ENCODE data around the gene ASB6.

The ASB6 gene

DNA sequence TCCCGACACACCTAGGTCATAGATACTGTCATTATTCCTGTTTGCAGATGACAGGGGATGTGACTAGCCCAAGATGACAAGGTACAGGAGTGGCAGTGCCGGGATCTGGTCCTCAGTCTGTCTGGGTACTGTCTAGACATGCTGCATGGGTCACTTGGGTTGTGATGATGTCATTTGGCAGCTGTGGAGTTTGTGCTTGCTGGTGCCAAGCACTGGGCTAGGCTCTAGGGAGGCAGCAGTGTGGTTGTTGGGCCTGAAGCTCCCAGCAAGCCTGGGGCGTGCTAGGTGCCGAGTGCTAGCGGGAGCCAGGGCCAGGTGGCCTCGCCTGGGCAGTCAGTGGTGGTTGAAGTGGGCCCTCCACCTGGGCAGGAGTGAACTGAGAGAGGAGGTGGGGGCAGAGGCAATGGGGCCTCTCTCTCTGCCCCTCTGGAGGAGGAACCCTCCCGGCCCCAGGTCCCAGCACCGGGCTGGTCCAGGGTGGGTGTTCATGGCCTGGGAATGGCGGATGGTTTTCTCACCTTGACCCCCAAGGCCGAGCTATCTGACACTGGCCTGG, 8.8 kb upstream of the ASB6 start:
- Histone ChIP-seq H3K4me2 (ENCODE audit: low read depth, low read length, poor library complexity, severe bottlenecking) (no peak overlapping the region), H3K36me3 (ENCODE audit: low read length) (no peaks in the 10 kb centered on the region), H3K27me3 (ENCODE audit: low read length) (no peaks in the 10 kb centered on the region), H3K79me2 (ENCODE audit: insufficient read depth, low read length) (no peaks in the 10 kb centered on the region), H3K27ac (ENCODE audit: low read depth, low read length) (no peak overlapping the region), H4K20me1 (ENCODE audit: low read depth, low read length) (no peaks in the 10 kb centered on the region), H3K9ac (ENCODE audit: low read length) (no peak overlapping the region), H3F3A (ENCODE audit: insufficient read depth) (no peaks in the 10 kb centered on the region), H3K9me3 (ENCODE audit: insufficient read depth, low read length) (no peaks in the 10 kb centered on the region), H2AFZ (ENCODE audit: low read depth, low read length, severe bottlenecking) (no peak overlapping the region), H3K9me2 (replicated peaks; ENCODE audit: insufficient read depth, low read length) (no peaks in the 10 kb centered on the region), H3K4me3 (ENCODE audit: insufficient read depth, low read length, poor library complexity, severe bottlenecking) (no peak overlapping the region)
- no peak for TF ChIP-seq EZH2phosphoT487 (conservative IDR thresholded peaks at IDR 0.05; ENCODE audit: low read length)
- no peak for TF ChIP-seq CTCF (IDR thresholded peaks at IDR 0.05; ENCODE audit: insufficient read depth, low read length, poor library complexity, severe bottlenecking)

DNA sequence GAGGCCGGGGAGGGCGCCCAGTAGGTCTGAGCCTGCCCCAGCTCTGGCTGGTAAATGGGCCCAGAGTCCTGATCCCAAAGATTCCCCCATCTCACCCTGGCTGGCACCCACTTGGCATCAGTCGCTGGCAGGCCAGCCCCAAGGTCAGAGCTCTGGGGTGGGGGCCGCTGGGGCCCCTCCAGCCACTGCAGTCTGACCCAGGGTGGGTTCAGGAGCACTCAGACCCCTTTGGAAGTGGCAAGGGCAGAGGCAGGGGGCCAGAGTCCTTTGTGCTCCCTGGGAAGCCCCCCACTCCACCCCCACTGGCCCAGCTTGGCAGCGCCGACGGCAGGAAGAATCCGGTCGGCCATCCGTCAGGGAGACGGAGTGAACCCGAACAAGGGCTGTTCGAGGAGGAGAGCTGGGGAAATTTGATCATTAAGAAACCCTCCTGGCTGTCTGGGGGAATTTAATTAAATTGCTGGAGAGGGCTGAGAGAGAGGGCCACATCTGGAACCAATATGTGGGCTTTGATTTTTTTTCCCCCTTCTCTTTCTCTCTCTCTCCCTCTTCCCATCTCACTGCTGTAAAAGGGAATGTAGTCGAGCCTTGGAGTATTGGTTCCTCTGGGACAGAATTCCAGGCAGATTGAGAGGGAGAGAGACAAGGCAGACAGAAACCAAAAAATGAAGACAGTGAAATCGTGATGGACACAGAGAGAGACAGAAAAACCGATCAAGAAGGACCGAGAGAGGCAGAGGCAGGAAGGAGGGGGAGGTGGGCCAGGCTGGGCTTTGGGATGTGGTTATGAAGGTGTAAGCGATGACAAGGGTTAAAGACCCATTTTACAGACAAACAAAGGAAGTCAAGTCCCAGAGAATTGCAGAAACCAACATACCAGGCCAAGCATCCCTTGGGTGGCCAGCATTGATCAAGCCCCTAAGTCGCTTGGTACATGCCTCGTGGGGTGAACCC, 8.1 kb upstream of the ASB6 start:
- H3K9ac ChIP-seq (ENCODE audit: low read length): no peak overlapping the region
- no peaks in the 10 kb centered on the region for H3K36me3 ChIP-seq (ENCODE audit: low read length)
- H3K4me3 ChIP-seq (ENCODE audit: insufficient read depth, low read length, poor library complexity, severe bottlenecking): no peak overlapping the region
- TF ChIP-seq EZH2phosphoT487 (conservative IDR thresholded peaks at IDR 0.05; ENCODE audit: low read length) (no peak), CTCF (IDR thresholded peaks at IDR 0.05; ENCODE audit: insufficient read depth, low read length, poor library complexity, severe bottlenecking) (no peak)
- no peaks in the 10 kb centered on the region for H3K9me3 ChIP-seq (ENCODE audit: insufficient read depth, low read length)
- H2AFZ ChIP-seq (ENCODE audit: low read depth, low read length, severe bottlenecking): no peak overlapping the region
- H3K9me2 ChIP-seq (replicated peaks; ENCODE audit: insufficient read depth, low read length): no peaks in the 10 kb centered on the region
- no peaks in the 10 kb centered on the region for H3K79me2 ChIP-seq (ENCODE audit: insufficient read depth, low read length)
- H3K4me2 ChIP-seq (ENCODE audit: low read depth, low read length, poor library complexity, severe bottlenecking): no peak overlapping the region
- H3F3A ChIP-seq (ENCODE audit: insufficient read depth): no peaks in the 10 kb centered on the region
- no peak overlapping the region for H3K27ac ChIP-seq (ENCODE audit: low read depth, low read length)
- no peaks in the 10 kb centered on the region for H3K27me3 ChIP-seq (ENCODE audit: low read length)
- no peaks in the 10 kb centered on the region for H4K20me1 ChIP-seq (ENCODE audit: low read depth, low read length)

DNA sequence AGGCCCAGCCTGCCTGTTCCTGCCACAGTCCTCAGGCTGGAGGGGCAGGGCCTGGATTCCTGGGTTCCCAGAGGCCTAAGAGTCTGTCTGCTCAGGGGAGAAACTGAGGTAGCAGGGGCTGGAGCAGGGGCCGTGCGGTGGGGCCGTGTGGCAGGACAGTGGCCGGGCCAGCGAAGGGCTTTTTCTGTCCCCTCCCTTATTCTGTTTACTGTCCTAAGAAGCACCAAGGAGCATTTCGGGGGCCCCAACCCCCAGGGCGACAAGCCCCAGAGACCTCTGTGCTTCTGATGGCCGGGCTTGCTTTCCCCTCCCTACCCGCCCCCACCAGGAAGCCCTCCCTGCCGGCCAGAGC, 6.8 kb upstream of the ASB6 start:
- Histone ChIP-seq H3K27ac (ENCODE audit: low read depth, low read length) (no peak overlapping the region), H4K20me1 (ENCODE audit: low read depth, low read length) (no peaks in the 10 kb centered on the region), H3K79me2 (ENCODE audit: insufficient read depth, low read length) (no peaks in the 10 kb centered on the region), H3K27me3 (ENCODE audit: low read length) (no peaks in the 10 kb centered on the region), H3F3A (ENCODE audit: insufficient read depth) (no peaks in the 10 kb centered on the region), H3K9me2 (replicated peaks; ENCODE audit: insufficient read depth, low read length) (no peaks in the 10 kb centered on the region), H3K9me3 (ENCODE audit: insufficient read depth, low read length) (no peaks in the 10 kb centered on the region), H3K9ac (ENCODE audit: low read length) (no peak overlapping the region), H3K36me3 (ENCODE audit: low read length) (no peaks in the 10 kb centered on the region), H2AFZ (ENCODE audit: low read depth, low read length, severe bottlenecking) (no peak overlapping the region), H3K4me2 (ENCODE audit: low read depth, low read length, poor library complexity, severe bottlenecking) (no peak overlapping the region), H3K4me3 (ENCODE audit: insufficient read depth, low read length, poor library complexity, severe bottlenecking) (no peak overlapping the region)
- TF ChIP-seq EZH2phosphoT487 (conservative IDR thresholded peaks at IDR 0.05; ENCODE audit: low read length): no peak
- TF ChIP-seq CTCF (IDR thresholded peaks at IDR 0.05; ENCODE audit: insufficient read depth, low read length, poor library complexity, severe bottlenecking): no peak

Data from SU-DHL-6 (cell line).